ENCODE data around the gene PDCL2. TPM values are rescaled to one million over a fixed set of nuclear protein-coding genes. Genes with fewer than 3 reads are reported as not detected.
"Not testable (repeated sequence)": the region's sequence is repeated elsewhere in the genome, so short reads cannot be mapped to it uniquely, and the experiment has no call there.

Gene PDCL2
- total and polyA plus RNA-seq, 9 donors: not detected

- no peak for DNase-seq
- 6 to 8% (median 7%) methylated on average over 11 of the region's 11 CpGs for WGBS, 3 donors
- H3K27me3 ChIP-seq: no peaks in the 10 kb centered on the region
- H3K4me3 ChIP-seq: no peak overlapping the region
- TF ChIP-seq, protein P1, sequence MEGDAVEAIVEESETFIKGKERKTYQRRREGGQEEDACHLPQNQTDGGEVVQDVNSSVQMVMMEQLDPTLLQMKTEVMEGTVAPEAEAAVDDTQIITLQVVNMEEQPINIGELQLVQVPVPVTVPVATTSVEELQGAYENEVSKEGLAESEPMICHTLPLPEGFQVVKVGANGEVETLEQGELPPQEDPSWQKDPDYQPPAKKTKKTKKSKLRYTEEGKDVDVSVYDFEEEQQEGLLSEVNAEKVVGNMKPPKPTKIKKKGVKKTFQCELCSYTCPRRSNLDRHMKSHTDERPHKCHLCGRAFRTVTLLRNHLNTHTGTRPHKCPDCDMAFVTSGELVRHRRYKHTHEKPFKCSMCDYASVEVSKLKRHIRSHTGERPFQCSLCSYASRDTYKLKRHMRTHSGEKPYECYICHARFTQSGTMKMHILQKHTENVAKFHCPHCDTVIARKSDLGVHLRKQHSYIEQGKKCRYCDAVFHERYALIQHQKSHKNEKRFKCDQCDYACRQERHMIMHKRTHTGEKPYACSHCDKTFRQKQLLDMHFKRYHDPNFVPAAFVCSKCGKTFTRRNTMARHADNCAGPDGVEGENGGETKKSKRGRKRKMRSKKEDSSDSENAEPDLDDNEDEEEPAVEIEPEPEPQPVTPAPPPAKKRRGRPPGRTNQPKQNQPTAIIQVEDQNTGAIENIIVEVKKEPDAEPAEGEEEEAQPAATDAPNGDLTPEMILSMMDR (IDR thresholded peaks at IDR 0.05): no peak
- H3K9me3 ChIP-seq: no peaks in the 10 kb centered on the region
- H3K36me3 ChIP-seq: no peaks in the 10 kb centered on the region
- H3K4me1 ChIP-seq (ENCODE audit: insufficient read depth): peaks cover 6% of the 10 kb centered on the region
- no peak overlapping the region for H3K27ac ChIP-seq
- intact Hi-C loops (cut with DNase I): no loop called here
These were observed 43.2 kb upstream of the PDCL2 start for GRCh38 chr4:55635282-55635681.

DNA sequence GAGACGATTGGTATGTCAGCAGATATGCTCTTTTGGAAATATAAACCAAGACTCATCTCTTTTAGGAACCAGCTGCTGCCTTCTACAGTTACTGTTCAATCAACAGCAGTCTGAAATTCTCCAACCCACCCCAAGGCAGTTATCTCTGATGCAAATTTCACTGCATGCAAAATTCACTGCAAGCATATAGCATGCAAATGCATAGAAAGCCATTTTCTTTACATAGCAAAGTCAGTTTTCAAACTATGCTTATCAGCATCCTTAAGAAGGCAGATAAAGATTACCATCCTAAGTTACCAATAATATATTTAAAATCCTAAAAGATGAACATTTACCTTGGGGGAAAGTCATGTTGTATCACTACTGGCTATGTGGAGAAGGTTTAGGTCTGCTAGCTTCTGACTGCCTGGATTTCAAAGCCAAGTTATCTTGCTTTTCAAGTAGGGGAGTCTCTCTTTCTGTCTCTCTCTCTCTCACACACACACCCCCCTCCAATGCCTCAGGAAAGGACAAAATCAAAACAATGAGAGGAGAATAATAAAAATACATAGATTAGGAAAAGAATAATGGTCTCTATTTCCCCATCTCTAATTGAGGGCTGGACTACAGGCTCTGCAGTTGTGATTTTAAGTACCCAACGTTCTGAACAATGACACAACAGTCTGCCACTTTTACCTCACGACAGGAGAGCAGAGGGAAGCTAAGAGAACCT is 42.5 kb upstream of the PDCL2 start:
- Histone ChIP-seq H3K27me3 (no peaks in the 10 kb centered on the region), H3K4me3 (no peak overlapping the region), H3K36me3 (no peaks in the 10 kb centered on the region), H3K4me1 (ENCODE audit: insufficient read depth) (peaks cover 6% of the 10 kb centered on the region), H3K9me3 (no peaks in the 10 kb centered on the region), H3K27ac (no peak overlapping the region)
- TF ChIP-seq, protein P1 (IDR thresholded peaks at IDR 0.05): no peak
- TF ChIP-seq POLR2A (IDR thresholded peaks at IDR 0.05): no peak
- TF ChIP-seq EP300 (IDR thresholded peaks at IDR 0.05): no peak
- 8 to 19% (median 12%) methylated on average over 3 of the region's 3 CpGs for WGBS, 3 donors
- intact Hi-C loops (cut with DNase I): no loop called here
- no peak for DNase-seq

- peaks cover 6% of the 10 kb centered on the region for H3K4me1 ChIP-seq (ENCODE audit: insufficient read depth)
- 50 to 69% (median 63%) methylated on average over 6 of the region's 6 CpGs for WGBS, 3 donors
- no peaks in the 10 kb centered on the region for H3K36me3 ChIP-seq
- no peak overlapping the region for H3K4me3 ChIP-seq
- TF ChIP-seq POLR2A (IDR thresholded peaks at IDR 0.05) (no peak), EP300 (IDR thresholded peaks at IDR 0.05) (no peak)
- TF ChIP-seq, protein P1 (IDR thresholded peaks at IDR 0.05): no peak
- no peak for DNase-seq
- no peak overlapping the region for H3K27ac ChIP-seq
- intact Hi-C loops (cut with DNase I): no loop called here
- no peaks in the 10 kb centered on the region for H3K9me3 ChIP-seq
- H3K27me3 ChIP-seq: no peaks in the 10 kb centered on the region
These were observed 41.9 kb upstream of the PDCL2 start for GRCh38 chr4:55633903-55634302.

DNA sequence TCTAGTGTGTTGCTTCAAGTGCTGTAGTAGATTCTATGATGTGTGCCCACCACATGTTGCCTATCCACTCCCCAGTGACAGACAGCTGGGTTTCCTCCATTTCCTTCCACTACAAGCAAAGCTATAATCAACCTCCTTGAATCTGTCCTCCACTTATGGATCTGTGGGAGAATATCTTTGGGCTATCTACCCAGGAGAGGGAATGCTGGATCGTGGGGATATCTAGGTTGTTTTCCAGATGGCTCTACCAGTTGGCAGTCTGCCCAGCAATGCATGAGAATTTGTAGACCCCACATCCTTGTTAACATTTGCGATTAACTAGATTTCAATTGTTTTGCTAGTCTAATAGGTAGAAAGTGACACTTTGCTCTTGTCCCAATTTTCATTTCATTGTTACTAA is 33.8 kb upstream of the PDCL2 start:
- no peak for TF ChIP-seq POLR2A (IDR thresholded peaks at IDR 0.05)
- Histone ChIP-seq H3K27ac (no peak overlapping the region), H3K9me3 (no peaks in the 10 kb centered on the region), H3K27me3 (no peaks in the 10 kb centered on the region), H3K4me3 (no peak overlapping the region), H3K4me1 (ENCODE audit: insufficient read depth) (no peaks in the 10 kb centered on the region), H3K36me3 (no peaks in the 10 kb centered on the region)
- intact Hi-C loops (cut with DNase I): no loop called here
- 42 to 57% (median 50%) methylated on average over 2 of the region's 2 CpGs for WGBS, 3 donors
- DNase-seq: no peak

DNA sequence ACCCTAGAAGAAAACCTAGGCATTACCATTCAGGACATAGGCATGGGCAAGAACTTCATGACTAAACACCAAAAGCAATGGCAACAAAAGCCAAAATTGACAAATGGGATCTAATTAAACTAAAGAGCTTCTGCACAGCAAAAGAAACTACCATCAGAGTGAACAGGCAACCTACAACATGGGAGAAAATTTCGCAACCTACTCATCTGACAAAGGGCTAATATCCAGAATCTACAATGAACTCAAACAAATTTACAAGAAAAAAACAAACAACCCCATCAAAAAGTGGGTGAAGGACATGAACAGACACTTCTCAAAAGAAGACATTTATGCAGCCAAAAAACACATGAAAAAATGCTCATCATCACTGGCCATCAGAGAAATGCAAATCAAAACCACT is 32.0 kb upstream of the PDCL2 start:
- intact Hi-C loops (cut with DNase I); H3K9me3 ChIP-seq; H3K4me1 ChIP-seq (ENCODE audit: insufficient read depth); H3K27ac ChIP-seq; H3K4me3 ChIP-seq; DNase-seq; H3K36me3 ChIP-seq; H3K27me3 ChIP-seq: not testable (repeated sequence)
- 17 to 86% (median 78%) methylated on average over 1 of the region's 1 CpG for WGBS, 3 donors
